Endothelial cell of umbilical vein (primary cell): ENCODE results near the gene MIX23. TPM values are rescaled to one million over a fixed set of nuclear protein-coding genes. Genes with fewer than 3 reads are reported as not detected.

Experiments used
- BruUV-seq: library from RNA; stranded (reverse); fragments of 400-500 nt; replicated peaks from 2 replicates; lab custom pipeline; 2021; lab: Mats Ljungman, UMichigan
- CTCF ChIA-PET: fragments of 300-600, 350-600 bp; sonication (Branson Sonifier 250); formaldehyde crosslinking; loops from one replicate; lab custom pipeline; 2021; ENCODE audit warnings: antibody characterized with exemption, inconsistent platforms; lab: Charles Lee
- POLR2A ChIA-PET: fragments of 300-600, 350-600 bp; sonication (Branson Sonifier 250); formaldehyde crosslinking; loops from one replicate; lab custom pipeline; 2021; ENCODE audit warnings: antibody characterized with exemption, inconsistent platforms; lab: Charles Lee
- DNase-seq: peaks from one replicate; pipeline ENCODE4 v3.0.0-alpha.2; 2011; ENCODE audit warnings: low read depth, low spot score
- FAIRE-seq: peaks from 2 replicates; lab custom pipeline; 2011; peaks lifted over from hg19 to GRCh38; lab: Jason Lieb, UNC
- H2AFZ ChIP-seq: 2 replicates; pipeline ENCODE4 v1.6.0; 2012; ENCODE audit warnings: low read depth, low read length, control low read depth, inconsistent platforms
- H3K27ac ChIP-seq: 2 replicates; pipeline ENCODE4 v1.5.1; 2011; ENCODE audit warnings: low read depth, mild to moderate bottlenecking, control low read depth, low read length, moderate library complexity; ENCODE audit not compliant: insufficient read depth
- H3K27me3 ChIP-seq, 2 experiments: 2 replicates each; pipeline versions ENCODE4 v1.6.0 to v1.6.1; 2011; ENCODE audit warnings: low read length in 2 of 2, mixed read lengths in 1 of 2; ENCODE audit not compliant: control insufficient read depth in 2 of 2, insufficient read depth in 2 of 2
- H3K36me3 ChIP-seq, 2 experiments: 2 replicates in 1 of 2; 3 replicates in 1 of 2; pipeline ENCODE4 v1.5.1; 2011; ENCODE audit warnings: low read length in 2 of 2, mild to moderate bottlenecking in 1 of 2, moderate library complexity in 1 of 2; ENCODE audit not compliant: control insufficient read depth in 2 of 2, insufficient read depth in 2 of 2; ENCODE audit errors: extremely low read depth in 1 of 2
- H3K4me1 ChIP-seq: 3 replicates; pipeline ENCODE4 v1.5.1; 2011; ENCODE audit warnings: mild to moderate bottlenecking, low read length; ENCODE audit not compliant: control insufficient read depth, insufficient read depth; ENCODE audit errors: extremely low read depth
- H3K4me2 ChIP-seq: 2 replicates; pipeline ENCODE4 v1.6.1; 2011; ENCODE audit warnings: low read length, control low read depth, mixed read lengths; ENCODE audit not compliant: insufficient read depth
- H3K4me3 ChIP-seq, 3 experiments: fragments of 200-600 bp in 1 of 3; sonication (generic), shearing (Covaris generic) in 1 of 3; replicated peaks in 1 of 3; 2 replicates each; pipeline ENCODE4 v1.5.1; 2011 to 2016; ENCODE audit warnings: control low read depth in 3 of 3, low read length in 3 of 3, mild to moderate bottlenecking in 2 of 3, inconsistent platforms in 1 of 3, low read depth in 1 of 3, moderate library complexity in 1 of 3; ENCODE audit not compliant: insufficient read depth in 1 of 3
- H3K79me2 ChIP-seq: 2 replicates; pipeline ENCODE4 v1.6.0; 2012; ENCODE audit warnings: low read length, inconsistent platforms; ENCODE audit not compliant: control insufficient read depth, insufficient read depth
- H3K9ac ChIP-seq: replicated peaks from 2 replicates; pipeline ENCODE3; 2011; ENCODE audit warnings: low read length, control low read depth; ENCODE audit not compliant: insufficient read depth; ENCODE audit errors: extremely low read depth
- H3K9me1 ChIP-seq: replicated peaks from 3 replicates; pipeline ENCODE4 v1.6.0; 2011; ENCODE audit warnings: mild to moderate bottlenecking, low read length; ENCODE audit not compliant: control insufficient read depth, insufficient read depth; ENCODE audit errors: extremely low read depth
- H3K9me3 ChIP-seq: replicated peaks from 2 replicates; pipeline ENCODE4 v1.5.1; 2012; ENCODE audit warnings: low read length, inconsistent platforms; ENCODE audit not compliant: control insufficient read depth, insufficient read depth
- H4K20me1 ChIP-seq: replicated peaks from 2 replicates; pipeline ENCODE3; 2011; ENCODE audit warnings: mild to moderate bottlenecking, low read length; ENCODE audit not compliant: control insufficient read depth, insufficient read depth; ENCODE audit errors: extremely low read depth
- FOS ChIP-seq: IDR thresholded peaks from 2 replicates; pipeline ENCODE4 v1.6.1; 2011; ENCODE audit warnings: mild to moderate bottlenecking, low read length, moderate library complexity, borderline replicate concordance; ENCODE audit not compliant: insufficient read depth
- GATA2 ChIP-seq: IDR thresholded peaks from 2 replicates; pipeline ENCODE4 v1.7.0; 2011; ENCODE audit warnings: low read depth, mild to moderate bottlenecking, moderate library complexity, mixed read lengths, low read length; ENCODE audit not compliant: insufficient read length, insufficient read depth
- JUN ChIP-seq: IDR thresholded peaks from 2 replicates; pipeline ENCODE4 v1.6.1; 2011; ENCODE audit warnings: borderline replicate concordance, low read depth; ENCODE audit not compliant: insufficient read length, insufficient read depth
- MYC ChIP-seq: IDR thresholded peaks from one replicate; pipeline ENCODE4 v1.6.1; 2011; ENCODE audit warnings: mild to moderate bottlenecking, low read depth, low read length
- POLR2A ChIP-seq: IDR thresholded peaks from 2 replicates; pipeline ENCODE4 v1.6.1; 2012; ENCODE audit warnings: low read depth, mild to moderate bottlenecking, control low read depth, low read length
- POLR2AphosphoS5 ChIP-seq: IDR thresholded peaks from 2 replicates; pipeline ENCODE4 v1.6.1; 2012; ENCODE audit warnings: low read depth, mild to moderate bottlenecking, control low read depth, low read length, moderate library complexity; ENCODE audit not compliant: insufficient read depth
- dilution Hi-C: fragments of 300-500 bp; cut with MboI; formaldehyde crosslinking; loops from one replicate; pipeline ENCODE4 v1.15.0; 2019; ENCODE audit warnings: low sequenced_read_pairs; ENCODE audit not compliant: extremely low pct_ligation_motif_present
- intact Hi-C: fragments of 100-400 bp; cut with micrococcal nuclease; formaldehyde crosslinking; loops from one replicate; pipeline ENCODE4 v1.10.0; 2022
- polyA plus RNA-seq, 4 experiments: library from polyadenylated mRNA; depleted of rRNA in 3 of 4; stranded (reverse) in 3 of 4; unstranded in 1 of 4; fragments of >200 nt; gene quantifications; 2 replicates each; pipeline versions ENCODE4 v1.2.1 to v1.2.3, GENCODE V29; 2011 to 2012; ENCODE audit warnings: missing spikeins in 1 of 4
- total RNA-seq: library from RNA; stranded (reverse); gene quantifications from 2 replicates; pipeline ENCODE4 v1.2.3, GENCODE V29; 2021
- TF ChIP-seq, protein P1 (sequence below): IDR thresholded peaks from 2 replicates; pipeline ENCODE4 v1.6.1; 2011; ENCODE audit not compliant: insufficient read depth, insufficient read length
- TF ChIP-seq, protein P2 (sequence below), 2 donors: IDR thresholded peaks; 1 replicate in 1 of 2; 2 replicates in 1 of 2; pipeline ENCODE4 v1.5.1; 2011; ENCODE audit warnings: low read length in 2 of 2, mild to moderate bottlenecking in 2 of 2, moderate library complexity in 2 of 2, control low read depth in 1 of 2, inconsistent platforms in 1 of 2, low read depth in 1 of 2; ENCODE audit not compliant: insufficient read depth in 1 of 2; ENCODE audit errors: extremely low read depth in 1 of 2

Gene MIX23
- total and polyA plus RNA-seq, 2 donors (not counting 3 experiments of a cell fraction or from before 2014, with no cell fraction given) = 4.5 to 53.5 TPM

DNA sequence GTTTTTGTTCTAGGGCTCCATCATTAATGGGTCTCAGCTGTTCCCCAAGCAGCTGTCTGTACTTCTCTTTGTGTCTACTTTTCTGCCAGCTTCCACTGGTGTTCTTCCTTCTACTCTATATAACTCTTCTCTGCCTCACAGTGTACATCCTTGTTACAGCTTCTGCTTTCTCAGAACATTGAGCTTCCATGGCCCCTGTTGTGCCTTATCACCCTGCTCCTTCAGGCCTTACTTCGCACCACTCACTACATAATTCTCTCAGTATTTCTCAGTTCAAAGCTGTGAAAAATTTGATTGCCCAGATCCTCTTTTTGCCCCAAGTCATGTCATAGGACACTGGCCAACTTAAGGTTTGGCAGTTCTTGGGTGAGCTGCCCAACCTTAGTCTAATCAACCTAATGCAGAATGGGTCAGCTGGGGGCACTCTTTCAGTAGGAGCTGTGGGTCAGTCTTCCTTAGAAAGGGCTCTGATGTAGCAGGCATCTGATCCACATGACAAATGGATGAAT is 29.1 kb downstream of the MIX23 start:
- Histone ChIP-seq H3K79me2 (no peaks in the 10 kb centered on the region), H4K20me1 (no peaks in the 10 kb centered on the region), H3K9me1 (no peaks in the 10 kb centered on the region), H3K9me3 (no peaks in the 10 kb centered on the region), H3K9ac (no peak overlapping the region), H3K27ac (no peak overlapping the region), H2AFZ (no peak overlapping the region), H3K4me3 (no peak overlapping the region), H3K4me1 (no peaks in the 10 kb centered on the region), H3K27me3 (no peaks in the 10 kb centered on the region), H3K36me3 (peaks cover 0 to 3% of the 10 kb centered on the region in 2 experiments), H3K4me2 (no peak overlapping the region)
- BruUV-seq = no TSS peak
- no peak for FAIRE-seq
- intact Hi-C loops (no loop called here), dilution Hi-C loops (no loop called here)
- POLR2A ChIA-PET = no interaction called here
- TF ChIP-seq POLR2AphosphoS5 = no peak
- TF ChIP-seq MYC = no peak
- TF ChIP-seq POLR2A = no peak
- TF ChIP-seq, protein P1, sequence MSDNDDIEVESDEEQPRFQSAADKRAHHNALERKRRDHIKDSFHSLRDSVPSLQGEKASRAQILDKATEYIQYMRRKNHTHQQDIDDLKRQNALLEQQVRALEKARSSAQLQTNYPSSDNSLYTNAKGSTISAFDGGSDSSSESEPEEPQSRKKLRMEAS = no peak
- no peak for TF ChIP-seq FOS
- no peak for TF ChIP-seq GATA2
- TF ChIP-seq, protein P2, sequence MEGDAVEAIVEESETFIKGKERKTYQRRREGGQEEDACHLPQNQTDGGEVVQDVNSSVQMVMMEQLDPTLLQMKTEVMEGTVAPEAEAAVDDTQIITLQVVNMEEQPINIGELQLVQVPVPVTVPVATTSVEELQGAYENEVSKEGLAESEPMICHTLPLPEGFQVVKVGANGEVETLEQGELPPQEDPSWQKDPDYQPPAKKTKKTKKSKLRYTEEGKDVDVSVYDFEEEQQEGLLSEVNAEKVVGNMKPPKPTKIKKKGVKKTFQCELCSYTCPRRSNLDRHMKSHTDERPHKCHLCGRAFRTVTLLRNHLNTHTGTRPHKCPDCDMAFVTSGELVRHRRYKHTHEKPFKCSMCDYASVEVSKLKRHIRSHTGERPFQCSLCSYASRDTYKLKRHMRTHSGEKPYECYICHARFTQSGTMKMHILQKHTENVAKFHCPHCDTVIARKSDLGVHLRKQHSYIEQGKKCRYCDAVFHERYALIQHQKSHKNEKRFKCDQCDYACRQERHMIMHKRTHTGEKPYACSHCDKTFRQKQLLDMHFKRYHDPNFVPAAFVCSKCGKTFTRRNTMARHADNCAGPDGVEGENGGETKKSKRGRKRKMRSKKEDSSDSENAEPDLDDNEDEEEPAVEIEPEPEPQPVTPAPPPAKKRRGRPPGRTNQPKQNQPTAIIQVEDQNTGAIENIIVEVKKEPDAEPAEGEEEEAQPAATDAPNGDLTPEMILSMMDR (IDR thresholded peaks at IDR 0.05; ENCODE audit: extremely low read depth in 1 of 2, insufficient read depth in 1 of 2, low read depth in 1 of 2, low read length in 2 of 2) = no peak
- no peak for TF ChIP-seq JUN
- DNase-seq = no peak
- CTCF ChIA-PET = no interaction called here
